Aortic smooth muscle cell (primary cell): ENCODE results near the gene PHKA1. TPM values are rescaled to one million over a fixed set of nuclear protein-coding genes. Genes with fewer than 3 reads are reported as not detected.

Source experiments
- total RNA-seq: library from RNA; depleted of rRNA; stranded (reverse); fragments of >200 nt; gene quantifications from 2 replicates; pipeline ENCODE4 v1.2.3, GENCODE V29; 2014

Gene PHKA1
- 11.1 and 13.9 TPM in 2 replicates for total RNA-seq

GRCh38 chrX:72713599-72714477 is at the start of gene PHKA1:
TSS of gene PHKA1 (minus strand) at chrX:72714306. CDS start at chrX:72713880, 426 bp downstream.

GRCh38 chrX:72572248-72573157 is 141.6 kb downstream of the PHKA1 start, which contains the start of gene HDAC8:
TSS of gene HDAC8 (minus strand) at chrX:72572843. CDS start at chrX:72572761, 82 bp downstream.

Other genes starting within 250 kb of the PHKA1 start
- gene HDAC8, start 141.5 kb downstream of the PHKA1 start, total RNA-seq = 28.4 and 36.4 TPM in 2 replicates
- not detected in 2 replicates for gene DMRTC1B, start 62.6 kb upstream of the PHKA1 start, total RNA-seq
- gene FAM236B, start 68.4 kb upstream of the PHKA1 start, total RNA-seq = not detected in 2 replicates
- gene FAM236D, start 93.9 kb upstream of the PHKA1 start, total RNA-seq = not detected in 2 replicates
- gene FAM236C, start 198.3 kb upstream of the PHKA1 start, total RNA-seq = not detected in 2 replicates
- gene FAM236A, start 223.9 kb upstream of the PHKA1 start, total RNA-seq = not detected in 2 replicates
- not detected in 2 replicates for gene DMRTC1, start 229.5 kb upstream of the PHKA1 start, total RNA-seq